ENCODE data around the gene SEMA4D.
A peak's percentile ranks its signal among the peaks of the same experiment; 100 is the strongest.
"Not testable (repeated sequence)": the region's sequence is repeated elsewhere in the genome, so short reads cannot be mapped to it uniquely, and the experiment has no call there.

The SEMA4D gene

GRCh38 chr9:89382026-89382986 lies 115.6 kb downstream of the SEMA4D start:
- DNase-seq: no peak

GRCh38 chr9:89381308-89381609 lies 116.7 kb downstream of the SEMA4D start:
- DNase-seq: no peak

- no peak for DNase-seq
Measured at GRCh38 chr9:89380437-89381307, 117.2 kb downstream of the SEMA4D start.

- DNase-seq: no peak
Measured at GRCh38 chr9:89379508-89380115, 118.3 kb downstream of the SEMA4D start.

- no peak for DNase-seq
Measured at GRCh38 chr9:89379031-89379430, 118.9 kb downstream of the SEMA4D start.

- no peak for DNase-seq
Measured at GRCh38 chr9:89378541-89378940, 119.4 kb downstream of the SEMA4D start.

- no peak for DNase-seq
Measured at GRCh38 chr9:89377411-89377810, 120.5 kb downstream of the SEMA4D start.

- DNase-seq: no peak
Measured at GRCh38 chr9:89376741-89377351, 121.1 kb downstream of the SEMA4D start.

GRCh38 chr9:89376286-89376685 lies 121.6 kb downstream of the SEMA4D start:
- no peak for DNase-seq

GRCh38 chr9:89375191-89375760 lies 122.6 kb downstream of the SEMA4D start:
- no peak for DNase-seq

- no peak for DNase-seq
Measured at GRCh38 chr9:89374176-89374575, 123.7 kb downstream of the SEMA4D start.

GRCh38 chr9:89372979-89373378 lies 124.9 kb downstream of the SEMA4D start:
- DNase-seq: no peak

- DNase-seq: peak in 1 of 2 donors; percentile 18
Measured at GRCh38 chr9:89372230-89372816, 125.6 kb downstream of the SEMA4D start.

GRCh38 chr9:89371791-89372190 lies 126.1 kb downstream of the SEMA4D start:
- not testable (repeated sequence) for DNase-seq

GRCh38 chr9:89370593-89370992 lies 127.3 kb downstream of the SEMA4D start:
- no peak for DNase-seq

GRCh38 chr9:89368978-89369377 lies 128.9 kb downstream of the SEMA4D start:
- no peak for DNase-seq

GRCh38 chr9:89368550-89368949 lies 129.4 kb downstream of the SEMA4D start:
- DNase-seq: no peak

GRCh38 chr9:89367726-89368437 lies 130.0 kb downstream of the SEMA4D start:
- DNase-seq: no peak

- no peak for DNase-seq
Measured at GRCh38 chr9:89367281-89367680, 130.6 kb downstream of the SEMA4D start.

- DNase-seq: no peak
Measured at GRCh38 chr9:89366711-89367110, 131.2 kb downstream of the SEMA4D start.

- DNase-seq: no peak
Measured at GRCh38 chr9:89365532-89365912, 132.4 kb downstream of the SEMA4D start.

Measured in activated CD4-positive, alpha-beta T cell treated with anti-CD3 and anti-CD28 coated beads for 4 hours (primary cell).